Fibroblast of villous mesenchyme (primary cell): Measurements from ENCODE around the gene ATP2B2. TPM values are rescaled to one million over a fixed set of nuclear protein-coding genes. Genes with fewer than 3 reads are reported as not detected.

Experiments used
- DNase-seq: peaks from one replicate; pipeline ENCODE4 v3.0.0-alpha.2; 2010; ENCODE audit warnings: low read depth
- H3K4me3 ChIP-seq: 2 replicates; pipeline ENCODE4 v1.5.1; 2011; ENCODE audit warnings: low read depth, mild to moderate bottlenecking, low read length
- total RNA-seq: library from RNA; depleted of rRNA; stranded (reverse); fragments of >200 nt; gene quantifications from 2 replicates; pipeline ENCODE4 v1.2.3, GENCODE V29; 2012
- TF ChIP-seq, protein P1 (sequence below): IDR thresholded peaks from 2 replicates; pipeline ENCODE4 v1.5.1; 2012; ENCODE audit warnings: low read depth, mild to moderate bottlenecking, low read length; ENCODE audit not compliant: insufficient read depth

The ATP2B2 gene
- total RNA-seq, 1 donor: not detected

DNA sequence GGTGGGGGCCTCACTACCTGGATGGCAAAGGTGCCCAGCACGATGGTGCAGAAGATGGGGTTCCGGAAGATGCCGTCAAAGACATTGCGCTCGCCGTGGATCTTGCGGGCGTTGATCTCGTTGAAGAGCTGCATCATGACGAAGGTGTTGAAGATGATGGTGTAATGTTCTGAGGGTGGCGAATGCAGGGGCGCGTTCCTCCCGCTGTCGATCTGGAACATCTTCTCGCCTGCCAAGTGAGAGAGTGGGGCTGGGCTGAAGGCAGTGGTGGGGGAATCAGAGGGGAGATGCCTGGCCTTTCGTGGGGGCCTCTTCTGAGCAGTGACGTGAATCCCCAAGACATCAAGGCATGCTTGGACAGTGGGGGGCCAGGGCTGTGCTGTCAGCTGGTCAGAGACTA lies 164.9 kb downstream of the ATP2B2 start:
- TF ChIP-seq, protein P1, sequence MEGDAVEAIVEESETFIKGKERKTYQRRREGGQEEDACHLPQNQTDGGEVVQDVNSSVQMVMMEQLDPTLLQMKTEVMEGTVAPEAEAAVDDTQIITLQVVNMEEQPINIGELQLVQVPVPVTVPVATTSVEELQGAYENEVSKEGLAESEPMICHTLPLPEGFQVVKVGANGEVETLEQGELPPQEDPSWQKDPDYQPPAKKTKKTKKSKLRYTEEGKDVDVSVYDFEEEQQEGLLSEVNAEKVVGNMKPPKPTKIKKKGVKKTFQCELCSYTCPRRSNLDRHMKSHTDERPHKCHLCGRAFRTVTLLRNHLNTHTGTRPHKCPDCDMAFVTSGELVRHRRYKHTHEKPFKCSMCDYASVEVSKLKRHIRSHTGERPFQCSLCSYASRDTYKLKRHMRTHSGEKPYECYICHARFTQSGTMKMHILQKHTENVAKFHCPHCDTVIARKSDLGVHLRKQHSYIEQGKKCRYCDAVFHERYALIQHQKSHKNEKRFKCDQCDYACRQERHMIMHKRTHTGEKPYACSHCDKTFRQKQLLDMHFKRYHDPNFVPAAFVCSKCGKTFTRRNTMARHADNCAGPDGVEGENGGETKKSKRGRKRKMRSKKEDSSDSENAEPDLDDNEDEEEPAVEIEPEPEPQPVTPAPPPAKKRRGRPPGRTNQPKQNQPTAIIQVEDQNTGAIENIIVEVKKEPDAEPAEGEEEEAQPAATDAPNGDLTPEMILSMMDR: no peak
- no peak overlapping the region for H3K4me3 ChIP-seq
- DNase-seq: no peak

DNA sequence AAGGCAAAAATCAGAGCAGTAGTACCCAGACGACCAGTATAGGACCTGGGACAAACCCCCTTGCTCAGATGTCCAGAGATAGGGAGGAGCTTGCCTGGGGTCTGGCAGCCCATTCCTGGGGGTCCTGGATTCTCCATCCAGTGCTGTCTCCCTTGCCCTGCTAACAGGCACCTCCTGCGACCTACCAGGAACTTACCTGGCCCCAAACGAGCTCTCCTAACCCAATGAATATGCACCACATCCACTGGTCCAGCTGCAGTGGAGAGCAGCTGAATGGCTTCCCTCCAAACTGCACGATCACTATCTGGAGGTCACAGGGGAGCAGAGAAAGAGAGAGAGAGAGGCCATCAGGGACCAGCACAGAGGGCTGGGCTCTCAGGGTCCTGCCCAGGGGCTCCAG lies 165.3 kb downstream of the ATP2B2 start:
- TF ChIP-seq, protein P1: no peak
- no peak overlapping the region for H3K4me3 ChIP-seq
- DNase-seq: no peak

DNA sequence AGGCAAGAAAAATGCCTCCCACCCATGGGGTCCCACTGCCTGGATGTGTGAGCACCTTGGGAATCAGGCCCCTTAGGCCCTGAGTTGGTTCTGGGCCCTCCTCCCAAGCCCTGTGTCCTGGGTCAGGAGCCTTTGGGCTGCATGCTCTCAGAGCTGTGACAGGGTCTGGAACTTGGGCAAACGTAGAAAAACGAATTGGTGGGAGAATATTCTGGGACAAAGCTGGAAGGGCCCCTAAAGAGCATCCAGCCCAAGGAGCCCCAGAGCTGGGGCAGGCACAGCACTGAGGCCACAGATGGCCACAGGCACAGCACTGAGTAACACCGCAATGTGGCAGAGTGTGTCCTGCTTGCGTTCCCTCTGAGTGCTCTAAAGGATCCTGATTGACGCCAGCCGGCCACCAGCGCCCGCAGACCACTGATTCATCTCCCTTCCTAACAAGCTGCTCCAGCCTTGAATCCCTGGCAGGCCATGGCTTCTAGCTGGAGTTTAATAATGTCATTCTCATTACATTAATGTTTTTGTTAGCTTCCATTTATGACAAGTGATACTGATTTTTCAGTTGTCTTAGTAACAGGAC lies 165.9 kb downstream of the ATP2B2 start:
- no peak for DNase-seq
- no peak overlapping the region for H3K4me3 ChIP-seq
- TF ChIP-seq, protein P1: no peak

DNA sequence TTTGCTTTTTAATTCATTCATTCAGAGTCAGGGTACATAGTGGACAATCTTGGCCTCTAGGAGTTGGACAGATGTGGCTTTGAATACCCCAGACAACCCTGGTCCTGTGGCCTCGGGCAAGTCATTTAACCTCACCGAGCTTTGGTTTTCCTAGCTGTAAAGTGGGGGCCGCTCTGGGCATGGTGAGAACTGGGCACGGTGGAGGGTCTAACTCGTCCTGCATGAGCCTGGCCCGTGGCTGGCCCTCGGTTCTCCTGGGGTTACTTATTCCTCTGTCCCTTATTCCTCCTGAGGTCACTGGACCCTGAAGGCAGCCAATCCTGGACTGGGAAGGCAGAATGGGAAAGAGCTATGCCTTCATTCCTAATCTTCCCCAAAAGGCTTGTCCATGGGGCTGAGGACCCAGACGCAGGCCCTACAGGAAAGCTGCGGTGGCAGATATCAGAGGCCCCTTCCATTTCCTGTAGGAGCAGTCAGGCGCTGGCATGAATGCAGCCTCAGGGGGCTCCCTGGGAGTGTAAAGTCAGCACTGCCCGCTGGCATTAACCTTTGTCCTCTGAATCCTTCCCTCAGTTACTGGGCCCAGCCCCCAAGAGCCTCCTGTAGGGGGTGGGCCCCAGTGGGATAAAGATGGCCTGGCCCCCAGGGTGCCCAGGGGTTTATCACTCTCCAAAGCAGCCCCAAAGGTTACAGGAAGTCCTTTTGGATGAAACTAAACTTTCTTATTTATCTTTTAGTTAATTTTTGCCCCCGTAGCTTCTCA lies 166.6 kb downstream of the ATP2B2 start:
- TF ChIP-seq, protein P1: no peak
- DNase-seq: no peak

DNA sequence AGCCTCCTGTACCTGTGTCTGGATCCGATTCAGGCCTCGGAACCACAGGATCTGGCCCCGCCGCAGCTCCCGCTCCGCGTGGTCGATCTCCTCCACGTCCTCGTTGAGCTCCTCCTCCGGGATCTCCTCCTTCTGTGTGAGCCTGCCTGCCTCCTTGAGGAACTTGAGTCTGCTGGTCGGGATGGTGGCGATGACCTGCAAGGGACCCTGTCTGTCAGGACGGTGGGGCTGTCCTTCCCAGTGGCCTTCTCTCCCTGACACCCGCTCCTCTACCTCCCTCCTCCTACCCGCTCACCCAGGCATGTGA lies 167.3 kb downstream of the ATP2B2 start:
- DNase-seq: no peak
- TF ChIP-seq, protein P1: no peak

More for the DNA sequence above, 166.6 kb downstream of the ATP2B2 start:
- no peak overlapping the region for H3K4me3 ChIP-seq

DNA sequence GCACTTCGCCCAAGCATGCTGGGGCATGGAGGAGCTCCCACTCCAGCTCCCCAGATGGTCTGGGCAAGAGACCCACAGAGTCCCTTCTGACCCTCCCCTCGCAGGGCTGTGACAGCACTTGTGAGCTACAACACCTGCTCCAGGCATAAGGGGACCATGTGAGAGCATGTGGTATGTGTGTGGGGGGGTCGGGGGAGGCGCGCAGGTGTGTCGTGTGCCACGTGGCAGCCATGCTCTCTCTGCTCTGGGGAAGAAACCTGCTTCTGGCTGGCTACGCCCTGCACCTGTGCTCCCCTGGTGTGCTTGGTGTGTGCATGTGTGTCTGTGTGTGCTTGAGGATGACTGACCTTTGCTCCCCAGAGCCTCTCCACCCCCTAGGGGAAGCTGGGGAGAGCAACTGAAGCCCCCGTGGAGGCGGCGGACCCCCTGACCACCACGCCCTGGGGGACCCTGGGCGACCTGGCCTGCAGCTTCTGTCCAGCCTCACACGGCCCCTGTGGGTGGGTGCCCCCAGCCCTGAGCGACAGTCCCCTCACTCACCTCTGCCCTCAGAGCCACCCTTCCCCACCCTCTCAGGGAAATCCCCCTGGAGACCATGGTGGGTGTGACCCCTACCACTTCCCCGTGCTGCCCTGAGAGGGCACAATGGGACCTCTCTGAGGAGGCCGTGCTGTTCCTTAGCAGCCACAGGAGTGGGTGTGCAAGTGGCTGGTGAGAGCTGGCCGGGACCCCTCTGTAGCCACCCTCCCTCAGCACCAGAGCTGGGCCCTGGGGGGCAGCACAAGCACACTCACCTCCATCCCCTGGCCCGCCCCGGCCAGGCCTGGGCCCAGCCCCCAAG lies 167.8 kb downstream of the ATP2B2 start:
- no peak overlapping the region for H3K4me3 ChIP-seq
- DNase-seq: no peak
- TF ChIP-seq, protein P1: no peak

More for the DNA sequence above, 167.3 kb downstream of the ATP2B2 start:
- H3K4me3 ChIP-seq: no peak overlapping the region
